GM13976 (cell line): ENCODE measurements around the gene MAD2L1.

ENCODE experiments used
- DNase-seq: peaks from one replicate; pipeline ENCODE4 v3.0.0; 2012; ENCODE audit warnings: low spot score
- in situ Hi-C: fragments of 300-500 bp; cut with MboI; formaldehyde crosslinking; loops from one replicate; pipeline ENCODE4 v1.12.0; 2022; ENCODE audit warnings: low sequenced_read_pairs, mixed read lengths, inconsistent platforms; ENCODE audit not compliant: unreplicated experiment
- TF ChIP-seq, protein P1 (sequence below): IDR thresholded peaks from 2 replicates; pipeline ENCODE4 v1.5.1; 2012; ENCODE audit warnings: borderline replicate concordance, mild to moderate bottlenecking; ENCODE audit not compliant: insufficient read depth; ENCODE audit errors: extremely low read depth, missing control alignments, control extremely low read depth

Gene MAD2L1

DNA sequence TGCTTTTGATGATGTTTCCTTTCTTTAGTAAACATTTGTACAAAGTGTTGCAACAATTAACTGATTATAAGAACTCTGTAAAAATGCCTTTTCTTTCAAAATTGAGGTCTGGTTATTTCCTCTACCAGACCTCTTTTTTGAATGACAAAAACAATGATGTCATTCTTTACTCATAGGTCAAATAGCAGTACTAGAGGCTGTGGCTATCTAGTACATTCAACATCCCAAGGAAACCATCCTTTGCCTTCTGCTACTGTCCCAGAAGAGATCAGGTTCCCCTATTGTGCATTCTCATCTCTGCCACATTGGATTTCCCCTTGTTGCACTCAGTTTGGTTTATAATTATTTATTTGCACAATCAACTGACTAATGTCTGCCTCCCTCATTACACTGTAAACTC, 19.1 kb upstream of the MAD2L1 start:
- no peak for DNase-seq
- in situ Hi-C loops = no loop called here
- TF ChIP-seq, protein P1, sequence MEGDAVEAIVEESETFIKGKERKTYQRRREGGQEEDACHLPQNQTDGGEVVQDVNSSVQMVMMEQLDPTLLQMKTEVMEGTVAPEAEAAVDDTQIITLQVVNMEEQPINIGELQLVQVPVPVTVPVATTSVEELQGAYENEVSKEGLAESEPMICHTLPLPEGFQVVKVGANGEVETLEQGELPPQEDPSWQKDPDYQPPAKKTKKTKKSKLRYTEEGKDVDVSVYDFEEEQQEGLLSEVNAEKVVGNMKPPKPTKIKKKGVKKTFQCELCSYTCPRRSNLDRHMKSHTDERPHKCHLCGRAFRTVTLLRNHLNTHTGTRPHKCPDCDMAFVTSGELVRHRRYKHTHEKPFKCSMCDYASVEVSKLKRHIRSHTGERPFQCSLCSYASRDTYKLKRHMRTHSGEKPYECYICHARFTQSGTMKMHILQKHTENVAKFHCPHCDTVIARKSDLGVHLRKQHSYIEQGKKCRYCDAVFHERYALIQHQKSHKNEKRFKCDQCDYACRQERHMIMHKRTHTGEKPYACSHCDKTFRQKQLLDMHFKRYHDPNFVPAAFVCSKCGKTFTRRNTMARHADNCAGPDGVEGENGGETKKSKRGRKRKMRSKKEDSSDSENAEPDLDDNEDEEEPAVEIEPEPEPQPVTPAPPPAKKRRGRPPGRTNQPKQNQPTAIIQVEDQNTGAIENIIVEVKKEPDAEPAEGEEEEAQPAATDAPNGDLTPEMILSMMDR = no peak

DNA sequence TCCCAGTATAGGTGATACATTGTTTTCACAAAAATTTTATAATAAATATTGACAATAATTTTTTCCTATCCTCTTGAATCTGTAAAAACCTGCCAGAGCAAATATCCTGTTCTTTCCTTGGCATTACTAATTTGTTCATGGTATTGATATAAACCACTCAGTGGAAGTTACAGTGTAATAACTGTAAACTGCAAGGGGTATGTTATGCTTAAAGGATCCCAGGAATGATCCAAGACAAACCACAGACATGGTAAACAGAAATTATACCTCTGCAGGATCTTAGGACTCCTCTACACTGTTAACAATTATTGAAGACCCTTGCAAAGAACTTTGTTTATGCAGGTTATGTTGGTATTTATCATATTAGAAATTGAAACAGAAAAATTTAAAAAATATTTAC, 17.7 kb upstream of the MAD2L1 start:
- in situ Hi-C loops = no loop called here
- no peak for DNase-seq
- TF ChIP-seq, protein P1 = no peak

DNA sequence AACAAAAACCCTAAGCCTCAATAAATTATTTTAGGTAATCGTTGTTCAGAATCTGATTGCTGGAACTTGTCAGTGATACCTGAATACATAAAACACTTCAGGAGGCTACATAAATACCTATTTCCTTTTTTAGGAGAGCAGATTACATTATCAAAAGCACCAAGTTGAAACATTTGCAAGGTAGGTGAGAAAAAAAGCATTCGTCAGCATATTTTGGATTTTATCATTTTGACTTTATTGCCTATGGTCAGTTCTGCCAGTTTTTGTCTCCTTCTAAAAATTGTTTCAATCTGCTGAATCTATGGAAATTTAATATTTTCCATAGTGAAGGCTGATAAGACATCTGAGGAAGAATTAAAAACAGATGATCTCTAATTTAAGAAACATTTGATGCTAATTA, 16.5 kb upstream of the MAD2L1 start:
- TF ChIP-seq, protein P1 = no peak
- DNase-seq = no peak
- in situ Hi-C loops = no loop called here

GRCh38 chr4:120082251-120082650, 15.6 kb upstream of the MAD2L1 start:
- in situ Hi-C loops = no loop called here
- DNase-seq = no peak
- TF ChIP-seq, protein P1 = no peak

GRCh38 chr4:120081726-120082125, 15.1 kb upstream of the MAD2L1 start:
- no peak for DNase-seq
- in situ Hi-C loops = no loop called here
- TF ChIP-seq, protein P1 = no peak

- in situ Hi-C loops = no loop called here
- DNase-seq = no peak
- TF ChIP-seq, protein P1 = no peak
These were observed 13.9 kb upstream of the MAD2L1 start for GRCh38 chr4:120080533-120080932.
